HG03342 (cell line): ENCODE results near the gene SMAD1.
A peak's percentile ranks its signal among the peaks of the same experiment; 100 is the strongest.
"Not testable (repeated sequence)": the region's sequence is repeated elsewhere in the genome, so short reads cannot be mapped to it uniquely, and the experiment has no call there.

Experiments
- ATAC-seq: cut with Tn5 transposase; IDR thresholded peaks from one replicate; pipeline ENCODE4 v1.9.1; 2021; ENCODE audit warnings: mild to moderate bottlenecking, moderate library complexity; ENCODE audit not compliant: unreplicated experiment

SMAD1 gene

DNA sequence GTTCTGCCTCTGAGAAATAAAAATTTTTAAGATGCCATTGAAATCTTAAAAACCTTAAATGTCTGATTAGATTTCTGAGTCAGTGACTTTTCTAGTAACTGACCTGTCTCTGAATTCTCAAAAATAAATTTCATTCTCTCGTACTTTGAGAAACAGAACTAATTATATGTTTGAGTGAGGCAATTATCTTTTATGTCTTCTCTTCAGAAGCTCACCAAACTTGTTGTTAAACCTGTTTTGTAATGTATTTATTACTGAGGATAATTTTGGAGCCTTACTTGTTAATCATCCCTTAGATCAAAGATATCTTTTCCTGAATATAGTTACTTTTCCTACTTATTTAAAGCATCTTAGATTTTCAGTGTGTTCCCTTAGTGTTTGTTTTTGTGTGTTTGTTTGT lies 73.0 kb downstream of the SMAD1 start:
- no peak for ATAC-seq

DNA sequence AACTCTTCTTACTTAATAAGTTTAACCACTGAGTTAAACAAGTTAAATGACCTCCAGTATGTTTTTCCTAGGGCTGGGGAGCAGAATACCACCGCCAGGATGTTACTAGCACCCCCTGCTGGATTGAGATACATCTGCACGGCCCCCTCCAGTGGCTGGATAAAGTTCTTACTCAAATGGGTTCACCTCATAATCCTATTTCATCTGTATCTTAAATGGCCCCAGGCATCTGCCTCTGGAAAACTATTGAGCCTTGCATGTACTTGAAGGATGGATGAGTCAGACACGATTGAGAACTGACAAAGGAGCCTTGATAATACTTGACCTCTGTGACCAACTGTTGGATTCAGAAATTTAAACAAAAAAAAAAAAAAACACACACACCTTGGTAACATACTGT lies 76.1 kb downstream of the SMAD1 start:
- peak; percentile 87 for ATAC-seq

DNA sequence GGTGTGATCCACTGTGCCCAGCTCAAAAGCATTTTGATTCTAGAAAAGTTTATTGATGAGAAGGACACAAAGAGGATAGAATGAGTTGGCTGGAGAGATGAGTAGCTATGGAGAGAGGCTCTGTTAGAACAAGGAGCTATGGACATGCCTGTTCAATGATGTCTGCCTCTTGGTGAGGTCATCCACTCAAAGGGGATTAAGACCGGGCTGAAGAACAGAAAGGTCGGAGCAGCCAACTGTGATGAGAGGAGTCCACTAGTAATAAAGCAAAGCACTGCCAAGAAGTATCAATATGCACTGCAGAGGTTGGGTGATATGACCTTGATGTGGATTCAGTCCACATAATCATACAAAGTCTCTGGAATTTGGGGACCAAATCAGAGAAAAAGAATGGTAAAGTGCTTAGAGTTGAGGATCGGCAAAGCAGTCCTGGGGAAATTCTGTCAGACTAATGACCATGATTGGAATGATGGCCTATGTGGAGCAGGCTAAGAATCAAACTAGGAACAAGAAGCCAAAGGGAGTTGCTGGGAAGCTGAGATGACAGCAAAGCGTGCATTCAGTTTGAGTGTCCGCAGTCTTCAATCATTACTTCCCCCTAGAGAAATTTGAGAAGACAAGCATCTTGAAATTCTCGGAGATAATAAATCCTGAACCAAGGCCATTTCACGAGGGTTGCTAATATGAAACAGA lies 81.8 kb downstream of the SMAD1 start:
- no peak for ATAC-seq

DNA sequence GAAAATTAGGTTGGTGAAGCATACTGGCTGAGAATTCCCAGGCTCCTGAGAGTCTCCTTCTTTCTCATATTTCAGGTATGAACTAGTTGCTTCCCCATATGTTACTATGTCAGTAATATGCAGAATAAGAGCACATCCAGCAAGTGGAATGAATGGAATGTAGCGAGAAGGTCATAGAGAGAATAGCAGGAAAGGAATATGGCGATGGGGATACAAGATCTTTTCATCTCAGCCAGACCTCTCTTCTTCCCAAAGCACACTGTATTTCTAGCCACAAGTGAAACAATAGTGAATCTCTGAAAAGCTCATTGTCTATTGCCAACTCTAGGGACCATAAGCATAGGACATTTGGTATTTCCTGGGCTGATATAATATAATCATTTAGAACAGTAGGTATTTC lies 82.9 kb downstream of the SMAD1 start:
- no peak for ATAC-seq

DNA sequence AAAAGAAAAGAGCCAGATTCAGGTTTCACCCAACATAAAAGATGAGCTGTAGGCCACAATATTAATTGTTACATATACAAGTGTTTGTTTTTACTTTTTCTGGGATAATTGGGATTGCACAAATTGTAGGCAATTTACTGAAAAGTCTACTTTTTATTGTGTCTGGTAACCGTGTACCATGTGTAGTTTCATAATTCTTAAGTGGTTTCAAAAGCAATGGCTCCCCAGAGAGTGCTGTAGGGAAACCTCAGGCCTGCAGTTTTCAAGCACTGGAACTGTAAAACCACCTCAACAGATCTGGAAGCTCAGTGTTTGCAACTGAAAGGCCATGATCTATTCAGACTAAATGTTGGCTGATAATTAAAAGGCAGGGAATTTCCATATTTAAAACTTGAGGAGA lies 83.7 kb downstream of the SMAD1 start:
- ATAC-seq = peak; percentile 67

DNA sequence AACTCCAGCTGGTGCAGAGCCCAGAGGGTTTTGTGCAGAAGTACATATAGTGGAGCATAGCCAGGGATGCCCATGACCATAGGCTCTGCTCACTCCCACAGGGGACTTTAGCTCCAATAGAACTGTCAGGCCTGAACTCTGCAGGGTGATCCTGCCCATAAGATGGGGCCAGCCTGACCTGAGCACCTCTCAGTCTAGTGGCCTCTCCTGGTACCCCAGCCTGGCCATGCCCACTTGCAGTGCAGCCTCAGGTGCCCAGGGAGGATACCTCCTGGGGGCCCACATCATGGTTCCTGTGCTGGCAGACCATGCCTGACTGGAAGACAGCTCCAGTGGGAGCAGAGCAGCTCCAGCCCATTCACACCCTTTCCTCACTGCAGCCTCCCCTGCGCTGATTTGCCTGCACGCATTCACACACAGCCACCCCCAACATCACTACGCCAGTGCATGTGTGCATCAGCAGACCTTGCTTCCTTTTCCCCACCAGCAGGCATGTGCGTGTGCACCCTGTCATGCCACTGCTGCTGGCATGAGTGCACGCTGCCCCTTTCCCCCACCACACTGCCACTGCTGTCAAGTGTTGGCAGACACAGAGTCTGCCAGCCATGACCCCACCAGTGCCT lies 84.5 kb downstream of the SMAD1 start:
- peak; percentile 8 for ATAC-seq

DNA sequence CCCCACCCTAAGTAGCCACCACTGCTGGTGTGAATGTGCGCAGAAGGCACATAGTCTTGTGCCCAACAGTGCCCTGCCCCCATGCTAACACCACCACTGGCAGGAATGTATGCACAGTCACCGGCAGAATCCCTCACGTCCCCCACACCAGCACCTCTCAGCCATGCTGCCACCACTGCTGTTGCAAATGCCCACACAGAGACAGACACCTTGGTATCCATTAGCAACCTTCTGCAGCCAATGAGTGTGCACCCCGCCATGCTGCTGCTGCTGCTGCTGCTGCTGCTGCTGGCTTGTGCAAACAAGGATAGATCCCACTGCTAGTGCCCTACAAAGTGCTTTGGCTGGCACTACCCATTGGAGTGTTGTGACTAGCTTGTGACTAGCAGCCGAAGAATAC lies 85.1 kb downstream of the SMAD1 start:
- no peak for ATAC-seq

DNA sequence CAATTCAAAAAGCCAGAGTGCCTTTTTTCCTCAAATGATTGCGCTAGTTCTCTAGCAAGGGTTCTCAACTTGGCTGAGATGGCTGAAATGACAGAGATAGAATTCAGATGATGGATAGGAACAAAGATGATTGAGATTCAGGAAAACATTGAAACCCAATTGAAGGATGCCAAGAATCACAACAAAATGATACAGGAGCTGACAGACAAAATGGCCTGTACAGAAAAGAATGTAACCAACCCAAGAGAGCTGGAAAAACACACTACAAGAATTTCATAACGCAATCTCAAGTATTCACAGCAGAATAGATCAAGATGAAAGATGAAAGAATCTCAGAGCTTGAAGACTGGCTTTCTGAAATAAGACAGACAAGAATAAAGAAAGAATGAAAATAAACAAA lies 85.9 kb downstream of the SMAD1 start:
- ATAC-seq = no peak

DNA sequence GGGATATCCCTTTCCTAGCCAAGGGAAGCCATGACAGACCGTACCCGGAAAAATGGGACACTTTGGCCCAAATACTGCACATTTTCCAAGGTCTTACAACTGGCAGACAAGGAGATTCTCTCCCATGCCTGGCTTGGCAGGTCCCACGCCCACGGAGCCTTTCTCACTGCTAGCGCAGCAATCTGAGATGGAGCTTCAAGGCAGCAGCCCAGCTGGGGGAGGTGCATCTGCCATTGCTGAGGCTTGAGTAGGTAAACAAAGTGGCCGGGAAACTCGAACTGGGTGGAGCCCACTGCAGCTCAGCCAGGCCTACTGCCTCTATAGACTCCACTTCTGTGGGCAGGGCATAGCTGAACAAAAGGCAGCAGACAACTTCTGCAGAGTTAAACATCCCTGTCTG lies 92.9 kb downstream of the SMAD1 start:
- ATAC-seq = not testable (repeated sequence)

DNA sequence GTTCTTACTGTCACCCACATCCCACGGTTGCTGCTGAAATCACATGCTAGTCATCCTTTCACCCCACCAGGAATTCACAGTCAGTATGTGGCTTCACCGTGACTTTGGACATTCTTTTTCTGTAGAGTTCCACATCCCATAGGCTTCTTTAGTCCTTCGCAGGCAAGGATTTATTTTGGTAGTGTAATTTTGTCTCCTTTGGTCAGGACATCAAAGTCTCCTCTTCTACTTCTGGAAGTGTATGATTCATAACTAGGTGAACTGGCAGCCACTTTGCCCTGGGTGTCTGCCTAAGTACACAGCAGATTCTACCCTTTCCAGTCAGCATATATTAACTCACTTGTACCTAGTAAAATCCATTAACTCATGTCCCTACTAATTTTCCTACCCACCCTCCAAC lies 99.3 kb downstream of the SMAD1 start:
- ATAC-seq = no peak

DNA sequence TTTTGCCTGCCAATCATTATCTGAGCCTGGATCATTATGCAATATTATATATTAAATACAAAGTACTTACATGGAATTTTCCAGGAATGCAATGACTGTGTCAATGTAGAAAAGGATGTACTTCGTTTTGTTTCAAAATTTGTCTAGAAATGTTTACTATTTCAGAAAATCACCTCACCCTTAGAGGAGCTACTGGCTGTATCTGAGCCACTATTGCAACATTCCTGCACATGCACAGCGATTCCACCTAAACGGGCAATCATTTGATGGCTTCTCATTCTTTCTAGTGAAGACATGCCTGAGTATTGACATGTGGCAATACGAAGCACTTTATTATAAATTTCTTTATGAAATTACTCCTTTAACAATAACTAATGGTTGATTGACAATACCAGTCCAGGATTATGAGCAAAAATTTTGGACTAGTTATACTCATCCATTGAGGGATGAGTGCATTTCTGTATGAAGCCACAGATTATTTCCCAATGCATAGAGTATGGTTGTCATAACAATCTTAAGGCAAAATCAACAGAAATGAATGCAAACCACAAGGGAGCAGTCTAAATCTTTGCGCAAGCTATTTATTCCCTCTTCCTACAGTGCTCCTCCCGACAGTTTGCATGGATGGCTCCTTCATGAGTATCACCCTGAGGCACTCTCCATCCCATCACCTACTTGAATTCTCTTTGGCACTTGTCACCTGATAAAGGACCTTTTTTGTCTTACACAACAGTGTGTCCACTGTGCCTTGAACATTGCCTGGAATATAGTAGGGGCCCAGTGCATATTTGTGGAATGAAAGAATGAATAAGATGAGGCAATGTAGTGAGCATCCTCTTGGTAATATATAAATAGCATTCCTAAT lies 101.8 kb downstream of the SMAD1 start:
- no peak for ATAC-seq

DNA sequence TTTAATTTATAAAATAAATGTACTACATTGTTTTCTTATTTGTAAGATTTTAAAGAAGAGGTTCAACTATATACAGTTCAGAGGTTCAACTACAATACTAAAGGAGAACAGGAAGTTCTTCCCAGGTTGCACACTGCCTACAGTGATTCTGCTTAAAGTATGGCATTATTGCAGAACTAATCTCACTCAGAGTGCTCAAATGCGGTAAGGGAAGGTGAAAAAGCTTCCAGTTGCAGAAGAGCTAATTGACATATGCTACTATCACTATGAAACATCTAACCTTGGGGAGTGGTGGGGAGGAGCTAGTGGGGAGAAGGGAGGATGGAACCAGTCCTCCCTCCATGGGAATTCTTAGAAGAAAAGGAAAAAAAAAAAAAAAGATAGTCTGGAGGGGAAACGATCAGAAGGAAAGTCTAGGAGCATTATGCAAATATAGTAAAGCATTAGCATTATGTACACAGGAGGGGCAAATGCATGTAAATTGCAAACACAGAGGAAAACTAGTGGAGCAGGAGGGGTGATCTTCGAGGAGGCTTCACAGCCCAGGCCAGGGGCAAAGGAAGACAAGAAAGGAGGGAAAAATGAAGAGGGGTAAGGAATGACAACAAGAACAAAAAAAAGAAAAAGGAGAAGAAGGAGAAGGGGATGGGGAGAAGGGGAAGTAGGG lies 105.6 kb downstream of the SMAD1 start:
- ATAC-seq = no peak

DNA sequence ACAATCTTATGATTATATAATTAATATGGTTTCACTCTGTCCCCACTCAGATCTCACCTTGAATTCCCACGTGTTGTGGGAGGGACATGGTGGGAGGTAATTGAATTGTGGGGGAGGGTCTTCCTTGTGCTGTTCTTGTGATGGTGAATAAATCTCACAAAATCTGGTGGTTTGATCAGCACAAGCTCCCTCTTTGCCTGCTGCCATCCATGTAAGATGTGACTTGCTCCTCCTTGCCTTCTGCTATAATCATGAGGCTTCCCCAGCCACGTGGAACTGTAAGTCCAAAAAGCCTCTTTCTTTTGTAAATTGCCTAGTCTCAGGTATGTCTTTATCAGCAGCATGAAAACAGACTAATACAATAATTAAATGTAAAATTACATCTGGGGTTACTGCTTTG lies 107.7 kb downstream of the SMAD1 start:
- not testable (repeated sequence) for ATAC-seq

DNA sequence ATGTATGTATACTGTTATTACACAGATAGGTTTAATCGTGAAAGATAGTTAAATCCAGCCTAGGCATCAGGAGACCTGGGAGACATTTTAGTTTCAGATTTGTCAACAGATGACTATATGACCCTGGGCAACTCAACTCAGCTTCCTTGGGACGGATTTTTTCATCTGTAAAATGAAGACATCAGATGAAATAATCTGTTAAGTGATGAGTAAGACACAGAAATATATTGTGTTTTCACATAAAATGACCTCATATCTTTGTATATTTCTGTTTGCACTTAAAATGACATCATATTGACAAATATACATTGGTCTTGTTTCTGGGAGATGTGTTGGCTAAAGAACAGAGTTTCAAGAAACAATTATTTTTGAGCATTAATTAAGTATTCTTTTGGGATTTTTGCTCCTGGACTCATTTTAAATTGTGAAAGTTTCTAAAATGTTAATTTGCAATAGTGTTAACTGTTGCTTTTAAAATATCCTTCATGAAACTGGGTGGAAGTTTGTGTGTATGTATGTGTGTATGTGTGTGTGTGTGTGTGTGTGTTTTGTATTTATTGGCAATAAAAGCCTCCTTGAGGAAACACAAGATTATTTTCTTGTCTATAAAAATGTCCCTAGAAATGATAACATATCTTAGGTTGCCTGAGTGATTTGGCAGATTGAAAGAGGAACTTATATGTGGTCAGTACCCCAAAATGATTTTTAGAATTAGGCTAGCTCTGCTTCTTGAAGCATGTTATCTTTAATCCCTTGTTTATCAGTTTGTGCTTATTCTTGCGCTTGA lies 108.5 kb downstream of the SMAD1 start:
- no peak for ATAC-seq

DNA sequence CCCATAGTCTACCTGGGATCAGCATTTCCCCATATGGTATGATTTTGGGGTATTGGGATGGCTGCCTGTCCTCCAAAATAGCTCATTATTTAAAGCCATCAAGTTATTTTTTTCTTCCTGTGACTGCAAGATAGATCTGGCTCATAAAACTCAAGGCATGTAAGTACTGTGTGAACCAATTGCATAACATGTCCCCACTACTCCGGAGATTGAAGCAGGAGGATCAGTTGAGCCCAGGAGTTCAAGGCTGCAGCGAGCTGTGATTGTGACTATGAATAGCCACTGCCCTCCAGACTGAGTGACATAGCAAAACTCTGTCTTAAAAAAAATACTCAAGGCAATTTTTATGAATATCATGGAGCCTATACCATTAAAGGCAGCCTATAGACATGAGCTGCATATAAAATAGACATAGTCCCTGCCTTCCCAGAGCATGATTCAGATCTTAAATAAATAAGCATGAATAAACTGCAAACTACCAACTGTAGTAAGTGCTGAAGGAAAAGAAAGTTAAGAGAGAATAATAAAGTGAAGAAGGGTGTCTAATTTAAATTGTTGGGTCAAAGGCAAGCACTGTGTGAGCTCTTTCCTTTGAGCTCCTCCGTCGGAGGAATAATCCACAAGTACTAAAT lies 120.6 kb downstream of the SMAD1 start:
- ATAC-seq = no peak

DNA sequence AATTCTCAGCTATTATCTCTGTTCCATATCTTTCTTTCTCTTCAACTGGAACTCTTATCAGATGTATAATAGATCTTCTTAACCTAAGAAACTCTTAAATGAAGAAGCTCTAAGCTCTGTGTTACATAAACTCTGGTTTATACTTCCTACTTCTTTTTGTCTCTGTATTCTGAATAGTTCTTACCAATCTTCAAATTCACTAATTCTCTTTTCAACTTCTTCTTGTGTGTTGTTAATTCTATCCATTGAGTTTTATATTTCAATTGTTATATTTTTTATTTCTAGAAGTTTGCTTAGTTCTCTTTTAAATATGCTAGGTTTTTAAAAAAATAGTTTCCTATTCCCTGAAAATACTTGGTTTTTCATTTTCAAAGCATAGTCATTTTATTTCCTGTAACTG lies 124.3 kb downstream of the SMAD1 start:
- ATAC-seq = no peak
